ENCODE data around the gene SP8. TPM values are rescaled to one million over a fixed set of nuclear protein-coding genes. Genes with fewer than 3 reads are reported as not detected.

Gene SP8
- total RNA-seq, 4 donors from 2014 or later: 0.72 to 24.8 (median 5.5) TPM; not detected in 1

DNA sequence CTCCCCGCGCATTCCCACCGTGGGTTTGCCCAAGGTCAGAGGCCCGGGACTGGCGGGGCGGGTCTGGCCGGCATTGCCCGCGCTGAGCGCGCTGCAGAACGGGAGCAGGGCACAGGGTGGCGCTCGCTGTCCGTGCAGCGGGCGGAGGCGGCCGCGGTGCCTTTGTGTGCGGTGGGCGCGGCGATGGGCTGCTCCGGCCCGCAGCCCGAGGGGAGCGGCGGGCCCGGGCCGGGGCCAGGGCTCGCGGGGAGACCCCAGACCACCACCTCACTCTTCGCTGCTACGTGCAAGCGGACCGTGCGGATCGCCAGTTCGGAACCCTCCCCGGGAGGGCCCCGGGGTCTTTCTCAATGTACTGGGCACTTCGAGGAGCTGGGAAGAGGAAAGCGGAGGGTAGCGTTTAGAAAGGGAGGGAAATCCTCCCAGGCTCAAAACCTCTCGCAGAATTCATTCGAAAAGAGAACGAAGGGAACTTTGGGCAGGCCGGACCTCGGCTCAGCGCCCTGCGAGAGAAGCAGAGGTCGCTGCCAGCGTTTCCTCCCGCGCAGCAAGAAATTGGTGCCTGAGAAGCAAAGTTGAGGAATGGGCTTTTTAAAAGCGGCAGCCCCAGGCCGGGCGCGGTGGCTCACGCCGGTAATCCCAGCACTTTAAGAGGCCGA, 8.5 kb downstream of the SP8 start:
- TF ChIP-seq, protein P1, sequence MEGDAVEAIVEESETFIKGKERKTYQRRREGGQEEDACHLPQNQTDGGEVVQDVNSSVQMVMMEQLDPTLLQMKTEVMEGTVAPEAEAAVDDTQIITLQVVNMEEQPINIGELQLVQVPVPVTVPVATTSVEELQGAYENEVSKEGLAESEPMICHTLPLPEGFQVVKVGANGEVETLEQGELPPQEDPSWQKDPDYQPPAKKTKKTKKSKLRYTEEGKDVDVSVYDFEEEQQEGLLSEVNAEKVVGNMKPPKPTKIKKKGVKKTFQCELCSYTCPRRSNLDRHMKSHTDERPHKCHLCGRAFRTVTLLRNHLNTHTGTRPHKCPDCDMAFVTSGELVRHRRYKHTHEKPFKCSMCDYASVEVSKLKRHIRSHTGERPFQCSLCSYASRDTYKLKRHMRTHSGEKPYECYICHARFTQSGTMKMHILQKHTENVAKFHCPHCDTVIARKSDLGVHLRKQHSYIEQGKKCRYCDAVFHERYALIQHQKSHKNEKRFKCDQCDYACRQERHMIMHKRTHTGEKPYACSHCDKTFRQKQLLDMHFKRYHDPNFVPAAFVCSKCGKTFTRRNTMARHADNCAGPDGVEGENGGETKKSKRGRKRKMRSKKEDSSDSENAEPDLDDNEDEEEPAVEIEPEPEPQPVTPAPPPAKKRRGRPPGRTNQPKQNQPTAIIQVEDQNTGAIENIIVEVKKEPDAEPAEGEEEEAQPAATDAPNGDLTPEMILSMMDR (IDR thresholded peaks at IDR 0.05): peak in 1 of 2 donors; percentile 69
- TF ChIP-seq POLR2A (IDR thresholded peaks at IDR 0.05): no peak
- Histone ChIP-seq H3K36me3 (no peaks in the 10 kb centered on the region), H3K4me1 (peaks cover 13% of the 10 kb centered on the region), H3K27me3 (peaks cover 99% of the 10 kb centered on the region), H3K9me3 (no peaks in the 10 kb centered on the region), H3K27ac (no peak overlapping the region), H3K4me3 (peak overlapping the region; percentile 50)
- 6% methylated on average over 27 of the region's 63 CpGs for WGBS
- DNase-seq (ENCODE audit: low spot score in 2 of 2): no peak

DNA sequence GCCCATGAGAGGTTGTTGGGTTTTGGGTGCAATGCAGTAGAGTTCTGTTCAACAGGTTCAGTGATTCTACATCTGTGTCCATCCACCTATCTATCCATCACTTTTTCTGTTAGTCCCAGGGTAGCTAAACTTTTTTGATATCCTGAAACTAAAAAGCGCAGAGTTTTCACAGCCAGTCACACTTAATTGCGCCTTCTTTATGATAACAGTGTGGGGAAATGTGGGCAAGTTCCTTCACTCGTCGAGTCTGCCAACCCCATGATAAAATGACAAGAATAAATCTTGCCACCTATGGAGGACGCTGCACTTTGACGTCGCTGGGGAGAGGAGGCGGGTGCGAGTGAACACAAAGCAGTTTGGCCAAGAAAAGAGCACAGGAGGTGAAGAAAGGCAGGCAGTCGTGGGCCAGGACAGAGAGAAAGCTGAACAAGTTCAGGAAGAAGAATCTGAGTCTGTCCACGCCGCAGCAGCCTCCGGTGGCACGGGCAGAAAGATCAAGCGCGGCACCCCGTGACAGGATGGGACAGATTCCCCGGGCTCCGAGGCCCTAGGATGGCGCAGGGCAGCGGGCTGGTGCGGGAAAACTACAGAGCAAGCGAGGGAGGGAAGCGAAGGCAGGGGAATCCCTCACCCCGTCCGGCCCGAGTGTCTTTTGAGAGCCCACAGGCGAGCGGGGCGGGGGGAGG, 9.2 kb downstream of the SP8 start:
- peak overlapping the region; percentile 50 for H3K4me3 ChIP-seq
- no peak overlapping the region for H3K27ac ChIP-seq
- DNase-seq (ENCODE audit: low spot score in 2 of 2): no peak
- peaks cover 13% of the 10 kb centered on the region for H3K4me1 ChIP-seq
- TF ChIP-seq EP300 (IDR thresholded peaks at IDR 0.05): no peak
- no peak for TF ChIP-seq POLR2AphosphoS5 (IDR thresholded peaks at IDR 0.05)
- no peak for TF ChIP-seq POLR2A (IDR thresholded peaks at IDR 0.05)
- TF ChIP-seq, protein P1 (IDR thresholded peaks at IDR 0.05): no peak
- peaks cover 99% of the 10 kb centered on the region for H3K27me3 ChIP-seq
- no peaks in the 10 kb centered on the region for H3K9me3 ChIP-seq
- 10% methylated on average over 21 of the region's 30 CpGs for WGBS
- H3K36me3 ChIP-seq: no peaks in the 10 kb centered on the region

DNA sequence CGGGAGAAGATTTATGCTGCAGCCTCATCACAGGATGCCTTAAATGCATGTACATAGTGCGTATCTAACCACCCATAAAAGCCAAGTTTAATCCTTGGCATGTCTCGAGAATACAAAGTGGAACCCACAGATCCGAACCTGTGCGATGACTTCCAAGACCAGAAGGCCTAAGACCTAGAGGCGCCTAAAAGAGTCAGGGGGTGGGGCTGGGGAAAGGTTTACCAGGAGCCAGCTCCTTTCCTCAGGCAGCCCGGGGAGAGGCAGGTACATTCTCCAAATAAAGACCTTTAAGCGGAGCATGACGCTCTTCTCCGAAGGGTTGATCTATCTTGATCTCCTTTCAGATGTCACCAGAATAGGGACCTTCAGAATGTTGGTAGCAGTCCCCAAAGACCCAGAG, 9.7 kb downstream of the SP8 start:
- no peak overlapping the region for H3K27ac ChIP-seq
- H3K9me3 ChIP-seq: no peaks in the 10 kb centered on the region
- H3K4me1 ChIP-seq: peaks cover 13% of the 10 kb centered on the region
- TF ChIP-seq POLR2AphosphoS5 (IDR thresholded peaks at IDR 0.05) (no peak), EP300 (IDR thresholded peaks at IDR 0.05) (no peak), POLR2A (IDR thresholded peaks at IDR 0.05) (no peak)
- TF ChIP-seq, protein P1 (IDR thresholded peaks at IDR 0.05): no peak
- H3K27me3 ChIP-seq: peaks cover 99% of the 10 kb centered on the region
- DNase-seq (ENCODE audit: low spot score in 2 of 2): no peak
- H3K36me3 ChIP-seq: no peaks in the 10 kb centered on the region
- WGBS: 63% methylated on average over 10 of the region's 10 CpGs
- H3K4me3 ChIP-seq: no peak overlapping the region

DNA sequence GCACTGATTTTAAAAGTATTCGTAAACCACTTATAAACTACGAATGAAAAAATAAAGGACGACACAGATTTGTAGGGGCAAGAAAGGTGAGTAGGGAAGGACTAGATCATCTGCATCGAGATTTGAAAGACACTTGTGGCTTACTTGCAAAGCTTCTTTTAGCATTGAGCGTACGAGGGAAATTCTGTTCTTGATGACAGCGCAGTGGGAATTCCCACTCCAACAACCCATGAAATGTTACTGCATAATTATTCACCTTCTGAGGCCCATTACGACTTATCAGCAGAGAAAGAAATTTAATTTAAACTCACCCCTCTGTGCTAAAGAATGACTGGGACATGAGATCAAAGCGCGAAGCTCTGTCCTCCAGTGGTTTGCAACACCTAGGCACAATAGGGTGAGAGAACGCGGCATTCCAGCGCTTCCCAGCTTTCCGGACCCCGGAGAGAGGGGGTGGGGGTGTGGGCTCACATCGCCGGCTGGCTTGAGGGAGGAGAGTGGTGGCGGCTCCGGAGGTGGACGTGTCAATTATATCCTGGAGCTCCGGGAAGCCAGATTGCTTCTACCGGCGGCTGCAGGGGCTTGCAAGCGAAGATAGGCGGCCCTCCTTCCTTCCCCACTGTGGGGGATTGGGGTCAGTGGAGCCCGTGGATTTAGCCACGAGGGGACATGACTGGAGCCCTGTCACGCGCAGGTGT, 10.3 kb downstream of the SP8 start:
- Histone ChIP-seq H3K4me1 (peaks cover 13% of the 10 kb centered on the region), H3K36me3 (no peaks in the 10 kb centered on the region), H3K4me3 (no peak overlapping the region), H3K9me3 (no peaks in the 10 kb centered on the region), H3K27me3 (peaks cover 96% of the 10 kb centered on the region), H3K27ac (no peak overlapping the region)
- WGBS: 39% methylated on average over 22 of the region's 29 CpGs
- DNase-seq (ENCODE audit: low spot score in 2 of 2): no peak
- TF ChIP-seq POLR2AphosphoS5 (IDR thresholded peaks at IDR 0.05) (no peak), EP300 (IDR thresholded peaks at IDR 0.05) (no peak)
- TF ChIP-seq, protein P1 (IDR thresholded peaks at IDR 0.05): no peak

DNA sequence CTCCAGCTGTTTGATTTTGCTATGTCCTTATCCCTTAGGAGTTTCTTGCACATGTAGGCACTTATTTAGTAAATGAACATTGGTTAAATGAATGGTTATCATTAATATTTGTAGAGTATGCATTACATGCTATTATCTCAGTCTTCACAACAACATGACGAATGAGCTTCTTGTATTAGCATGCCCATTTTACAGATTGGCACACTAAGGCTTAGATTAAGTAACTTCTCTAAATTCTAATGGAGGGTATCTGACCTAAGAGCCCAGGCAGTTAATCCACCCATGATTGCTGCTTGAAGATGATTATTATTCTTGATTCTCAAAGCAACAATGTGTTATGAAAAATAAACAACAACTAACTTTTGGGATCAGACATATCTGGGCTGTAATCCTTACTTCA, 32.7 kb downstream of the SP8 start:
- WGBS: 92% methylated on average over 1 of the region's 1 CpG
- Histone ChIP-seq H3K4me1 (no peaks in the 10 kb centered on the region), H3K27ac (no peak overlapping the region)

More for the DNA sequence above, 32.7 kb downstream of the SP8 start:
- TF ChIP-seq POLR2A (IDR thresholded peaks at IDR 0.05) (no peak), POLR2AphosphoS5 (IDR thresholded peaks at IDR 0.05) (no peak)
- Histone ChIP-seq H3K4me3 (no peak overlapping the region), H3K9me3 (no peaks in the 10 kb centered on the region), H3K27me3 (no peaks in the 10 kb centered on the region), H3K36me3 (no peaks in the 10 kb centered on the region)
- DNase-seq (ENCODE audit: low spot score in 2 of 2): no peak

Measured in suprapubic skin (tissue), 4 donors.